K562 (cell line): ENCODE results near the gene YPEL1. TPM values are rescaled to one million over a fixed set of nuclear protein-coding genes. Genes with fewer than 3 reads are reported as not detected.
A peak's percentile ranks its signal among the peaks of the same experiment; 100 is the strongest.

Experiments used
- ARID1B ChIP-seq: fragments of 450-650 bp; IDR thresholded peaks from 2 replicates; pipeline ENCODE4 v1.6.1; 2016; ENCODE audit warnings: antibody characterized with exemption, mild to moderate bottlenecking, inconsistent platforms
- CCAR2 ChIP-seq: fragments of 200-400 bp; formaldehyde crosslinking; IDR thresholded peaks from 2 replicates; pipeline ENCODE4 v1.6.1; 2017; ENCODE audit warnings: mild to moderate bottlenecking, low read depth, low read length
- FOXP1 ChIP-seq: sonication (generic); formaldehyde crosslinking; IDR thresholded peaks from 2 replicates; pipeline ENCODE4 v1.8.0; 2022; ENCODE audit warnings: mild to moderate bottlenecking, missing genetic modification reagents
- HDGF ChIP-seq: fragments of 450-650 bp; IDR thresholded peaks from 2 replicates; pipeline ENCODE4 v1.6.1; 2016
- HMG20A ChIP-seq: fragments of 450-650 bp; formaldehyde crosslinking; conservative IDR thresholded peaks from 2 replicates; pipeline ENCODE4 v1.4.0; 2020; ENCODE audit warnings: mild to moderate bottlenecking, mixed read lengths
- IRF2 ChIP-seq: sonication (generic); formaldehyde crosslinking; IDR thresholded peaks from 2 replicates; pipeline ENCODE4 v1.8.1; 2022; ENCODE audit warnings: mild to moderate bottlenecking, missing genetic modification reagents
- NELFE ChIP-seq: IDR thresholded peaks from 2 replicates; pipeline ENCODE4 v1.6.1; 2011; ENCODE audit warnings: mild to moderate bottlenecking; ENCODE audit not compliant: insufficient read depth, insufficient read length
- PHB ChIP-seq: fragments of 250-450 bp; sonication (Bioruptor Pico); IDR thresholded peaks from 2 replicates; pipeline ENCODE4 v1.5.0; 2021
- PML ChIP-seq: IDR thresholded peaks from 2 replicates; pipeline ENCODE4 v1.6.1; 2012; ENCODE audit warnings: low read length, inconsistent platforms
- POLR2AphosphoS5 ChIP-seq: IDR thresholded peaks from 2 replicates; pipeline ENCODE4 v1.6.1; 2011; ENCODE audit warnings: mild to moderate bottlenecking, low read depth, low read length, moderate library complexity; ENCODE audit not compliant: control insufficient read depth, insufficient read depth
- RB1 ChIP-seq: fragments of 450-650 bp; IDR thresholded peaks from 2 replicates; pipeline ENCODE4 v1.6.1; 2017; ENCODE audit warnings: low read depth, mild to moderate bottlenecking
- THRB ChIP-seq: fragments of 450-650 bp; formaldehyde crosslinking; conservative IDR thresholded peaks from 2 replicates; pipeline ENCODE4 v1.4.0; 2022; ENCODE audit warnings: mild to moderate bottlenecking, missing genetic modification characterization
- ZFP1 ChIP-seq: fragments of 450-650 bp; formaldehyde crosslinking; IDR thresholded peaks from 2 replicates; pipeline ENCODE4 v1.4.0; 2020; ENCODE audit warnings: mild to moderate bottlenecking, mixed read lengths
- ZNF518B ChIP-seq: fragments of 250-450 bp; sonication (Bioruptor Pico); IDR thresholded peaks from 2 replicates; pipeline ENCODE4 v1.5.0; 2021; ENCODE audit warnings: mild to moderate bottlenecking, moderate library complexity
- ZNF740 ChIP-seq, 3 experiments: fragments of 200-800 bp in 1 of 3; sonication (Bioruptor generic) in 1 of 3; sonication (generic) in 1 of 3; formaldehyde crosslinking in 1 of 3; IDR thresholded peaks; 2 replicates each; pipeline versions ENCODE4 v1.6.1 to v1.8.0; 2016 to 2022; ENCODE audit warnings: mild to moderate bottlenecking in 2 of 3, missing compliant biosample characterization in 2 of 3, missing genetic modification characterization in 2 of 3, missing genetic modification reagents in 1 of 3
- polyA plus RNA-seq, 8 experiments: library from polyadenylated mRNA; depleted of rRNA in 4 of 8; stranded (reverse) in 5 of 8; unstranded in 3 of 8; fragments of >200 nt; fragmentation: Nextera tagmentation in 2 of 8; fragmentation: Illumina TruSeq in 1 of 8; extraction: Ambion mirVana in 2 of 8; extraction: Trizol in 1 of 8; gene quantifications; 2 replicates each; pipeline versions ENCODE4 v1.2.1 to v1.2.3, GENCODE V29; 2011 to 2014; ENCODE audit warnings: inconsistent platforms in 1 of 8, missing spikeins in 1 of 8
- total RNA-seq, 7 experiments: library from RNA; depleted of rRNA in 6 of 7; stranded (reverse); fragments of >200 nt in 6 of 7; fragmentation: Illumina TruSeq in 2 of 7; extraction: Trizol in 2 of 7; gene quantifications; 2 replicates each; pipeline versions ENCODE4 v1.2.1 to v1.2.3, GENCODE V29; 2011 to 2021; ENCODE audit warnings: low replicate concordance in 1 of 7
- TF ChIP-seq, protein P1 (sequence below): fragments of 200-800 bp; sonication (Bioruptor generic); IDR thresholded peaks from 2 replicates; pipeline ENCODE4 v1.6.1; 2017; ENCODE audit warnings: missing genetic modification characterization, missing compliant biosample characterization
- TF ChIP-seq, protein P2 (sequence below): IDR thresholded peaks from 2 replicates; pipeline ENCODE4 v1.6.1; 2011; ENCODE audit warnings: borderline replicate concordance, low read depth, mild to moderate bottlenecking, moderate library complexity, low read length; ENCODE audit not compliant: insufficient read depth, poor library complexity, severe bottlenecking

The YPEL1 gene
- total and polyA plus RNA-seq, 9 of the 15 experiments (the other 6 are each of a cell fraction or from before 2014, with no cell fraction given) = 0.07 to 2.2 (median 0.46) TPM

- TF ChIP-seq ZNF518B (CRISPR knock-in tag) (no peak), THRB (CRISPR knock-in tag) (no peak), PHB (CRISPR knock-in tag) (0 out of 2 replicates have a peak, but pooled peaks have one; percentile 22), HDGF (0 out of 2 replicates have a peak, but pooled peaks have one; percentile 30), CCAR2 (no peak), HMG20A (CRISPR knock-in tag) (no peak), ZNF740 (CRISPR knock-in tag; IDR thresholded peaks at IDR 0.05) (no peak), ZNF740 (tag; IDR thresholded peaks at IDR 0.05) (0 out of 4 replicates have a peak, but pooled peaks of 1 of the 2 experiments have one; percentile 33), NELFE (no peak), ZFP1 (CRISPR knock-in tag) (no peak), ARID1B (no peak), FOXP1 (CRISPR knock-in tag) (no peak), RB1 (0 out of 2 replicates have a peak, but pooled peaks have one; percentile 16), PML (peak; percentile 11; the same call in 1 of the 2 replicates), IRF2 (CRISPR knock-in tag) (peak; percentile 66; the same call in 1 of the 2 replicates), POLR2AphosphoS5 (peak; percentile 17; the same call in 1 of the 2 replicates)
- TF ChIP-seq, protein P1, sequence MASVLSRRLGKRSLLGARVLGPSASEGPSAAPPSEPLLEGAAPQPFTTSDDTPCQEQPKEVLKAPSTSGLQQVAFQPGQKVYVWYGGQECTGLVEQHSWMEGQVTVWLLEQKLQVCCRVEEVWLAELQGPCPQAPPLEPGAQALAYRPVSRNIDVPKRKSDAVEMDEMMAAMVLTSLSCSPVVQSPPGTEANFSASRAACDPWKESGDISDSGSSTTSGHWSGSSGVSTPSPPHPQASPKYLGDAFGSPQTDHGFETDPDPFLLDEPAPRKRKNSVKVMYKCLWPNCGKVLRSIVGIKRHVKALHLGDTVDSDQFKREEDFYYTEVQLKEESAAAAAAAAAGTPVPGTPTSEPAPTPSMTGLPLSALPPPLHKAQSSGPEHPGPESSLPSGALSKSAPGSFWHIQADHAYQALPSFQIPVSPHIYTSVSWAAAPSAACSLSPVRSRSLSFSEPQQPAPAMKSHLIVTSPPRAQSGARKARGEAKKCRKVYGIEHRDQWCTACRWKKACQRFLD = peak; percentile 41; the same call in 1 of the 2 replicates
- TF ChIP-seq, protein P2, sequence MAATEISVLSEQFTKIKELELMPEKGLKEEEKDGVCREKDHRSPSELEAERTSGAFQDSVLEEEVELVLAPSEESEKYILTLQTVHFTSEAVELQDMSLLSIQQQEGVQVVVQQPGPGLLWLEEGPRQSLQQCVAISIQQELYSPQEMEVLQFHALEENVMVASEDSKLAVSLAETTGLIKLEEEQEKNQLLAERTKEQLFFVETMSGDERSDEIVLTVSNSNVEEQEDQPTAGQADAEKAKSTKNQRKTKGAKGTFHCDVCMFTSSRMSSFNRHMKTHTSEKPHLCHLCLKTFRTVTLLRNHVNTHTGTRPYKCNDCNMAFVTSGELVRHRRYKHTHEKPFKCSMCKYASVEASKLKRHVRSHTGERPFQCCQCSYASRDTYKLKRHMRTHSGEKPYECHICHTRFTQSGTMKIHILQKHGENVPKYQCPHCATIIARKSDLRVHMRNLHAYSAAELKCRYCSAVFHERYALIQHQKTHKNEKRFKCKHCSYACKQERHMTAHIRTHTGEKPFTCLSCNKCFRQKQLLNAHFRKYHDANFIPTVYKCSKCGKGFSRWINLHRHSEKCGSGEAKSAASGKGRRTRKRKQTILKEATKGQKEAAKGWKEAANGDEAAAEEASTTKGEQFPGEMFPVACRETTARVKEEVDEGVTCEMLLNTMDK = no peak
Measured at GRCh38 chr22:21684492-21685163, 51.0 kb downstream of the YPEL1 start (continued).
